ENCODE results near the gene CENPP.
A peak's percentile ranks its signal among the peaks of the same experiment; 100 is the strongest.

Gene CENPP

DNA sequence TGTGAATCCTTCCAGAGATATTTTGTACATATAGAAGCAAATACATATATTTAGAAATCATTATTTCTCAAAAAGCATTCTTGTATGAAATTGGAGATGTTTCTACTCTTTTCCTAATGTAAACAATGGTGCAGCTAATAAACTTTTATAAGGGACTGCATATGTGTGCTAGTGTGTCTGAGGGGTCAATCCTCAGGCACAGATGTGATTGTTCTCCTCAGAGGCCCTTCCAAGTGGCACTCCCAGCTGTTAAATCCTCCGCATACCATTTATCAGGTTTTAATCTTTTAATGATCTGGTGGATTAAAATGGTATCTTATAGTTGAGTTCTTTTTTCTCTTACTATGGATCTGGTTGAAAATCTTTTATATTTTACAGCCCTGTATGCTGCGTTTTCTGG, 104.1 kb downstream of the CENPP start:
- DNase-seq, result no peak

DNA sequence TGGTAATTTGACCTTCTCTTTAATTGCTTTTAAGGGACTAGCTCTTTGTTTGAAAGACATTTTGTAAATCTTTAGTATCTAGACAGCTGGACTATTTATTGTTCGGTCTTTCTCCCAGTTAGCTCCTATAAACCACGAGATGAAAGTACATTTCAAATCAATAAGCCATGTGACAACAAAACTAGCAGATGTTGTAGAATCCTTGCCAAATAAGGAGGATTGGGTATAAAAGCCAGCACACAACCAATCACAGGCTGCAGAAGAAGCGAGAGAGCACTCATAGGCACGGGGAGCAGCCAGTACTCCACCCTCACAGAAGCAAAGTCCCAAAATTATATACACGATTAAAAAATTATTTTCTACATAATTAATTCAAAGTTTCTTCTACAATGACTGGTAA, 106.6 kb downstream of the CENPP start:
- DNase-seq, result no peak

DNA sequence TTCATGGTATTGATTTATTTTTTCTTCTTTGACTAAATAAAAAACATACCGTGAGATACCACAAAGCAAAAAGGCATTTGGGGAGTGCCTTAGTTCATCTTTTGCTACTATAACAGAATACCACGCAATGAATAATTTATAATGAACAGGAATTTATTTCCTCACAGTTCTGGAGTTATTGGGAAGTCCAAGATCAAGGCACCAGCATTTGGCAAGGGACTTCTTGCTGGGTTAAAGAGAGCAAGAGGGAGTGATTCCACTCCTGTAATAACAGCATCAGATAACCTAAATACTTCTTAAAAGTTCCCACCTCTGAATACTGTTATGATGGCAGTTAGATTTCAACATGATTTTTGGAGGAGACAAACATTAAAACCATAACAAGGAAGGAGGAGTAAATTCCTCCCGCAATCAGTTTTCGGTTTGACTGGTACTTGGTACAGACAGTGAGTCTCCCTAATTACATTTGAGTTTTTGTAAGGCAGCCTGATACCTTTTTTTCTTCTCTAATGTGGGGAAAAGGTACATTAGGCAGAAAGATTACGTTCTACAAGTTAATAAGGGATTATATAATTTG, 107.3 kb downstream of the CENPP start:
- DNase-seq, result no peak

DNA sequence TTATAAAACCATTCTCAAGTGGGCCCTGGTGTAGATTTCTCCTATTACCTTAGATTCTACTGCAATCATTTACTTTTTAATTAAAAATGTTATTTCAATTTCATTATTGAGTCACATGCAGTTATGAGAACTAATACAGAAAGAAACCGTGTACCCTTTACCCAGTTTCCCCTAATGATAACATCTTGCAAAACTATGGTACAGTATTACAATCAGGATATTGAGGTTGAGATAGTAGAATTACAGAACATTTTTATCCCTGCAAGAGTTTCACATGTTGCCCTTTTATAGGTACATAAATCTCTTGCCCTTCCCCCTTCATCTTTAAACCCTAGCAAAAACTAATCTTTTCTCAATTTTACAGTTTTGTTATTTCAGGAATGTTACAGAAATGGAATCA, 109.5 kb downstream of the CENPP start:
- no peak for DNase-seq

DNA sequence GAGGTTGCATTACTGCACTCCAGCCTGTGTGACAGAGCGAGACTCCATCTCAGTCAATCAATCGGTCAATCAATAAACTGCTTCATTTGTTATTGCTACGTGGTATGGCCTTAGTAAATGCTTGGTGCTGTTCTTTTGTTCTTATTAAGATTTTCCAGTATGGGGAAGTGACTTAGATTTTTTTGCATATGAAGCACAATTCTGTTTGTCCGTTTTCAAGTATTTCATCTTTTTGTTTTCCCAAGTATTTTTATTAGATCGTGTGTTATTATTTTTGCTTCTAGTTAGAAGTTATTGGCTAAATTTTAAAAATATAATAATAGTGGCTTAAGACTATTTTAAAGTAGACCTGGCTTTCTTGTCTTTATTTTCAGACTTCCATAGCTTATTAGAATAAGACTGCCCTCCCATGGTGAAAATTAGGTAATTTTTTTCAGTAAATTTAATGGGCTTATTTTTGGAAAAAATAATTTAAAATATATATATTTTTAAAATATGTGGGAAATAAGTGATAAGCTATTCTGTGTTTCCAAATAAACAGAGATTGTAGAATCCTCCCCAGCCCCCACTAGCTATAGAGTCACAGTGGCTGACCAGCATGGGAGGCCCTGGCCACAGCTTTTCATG, 113.3 kb downstream of the CENPP start:
- DNase-seq, result no peak

DNA sequence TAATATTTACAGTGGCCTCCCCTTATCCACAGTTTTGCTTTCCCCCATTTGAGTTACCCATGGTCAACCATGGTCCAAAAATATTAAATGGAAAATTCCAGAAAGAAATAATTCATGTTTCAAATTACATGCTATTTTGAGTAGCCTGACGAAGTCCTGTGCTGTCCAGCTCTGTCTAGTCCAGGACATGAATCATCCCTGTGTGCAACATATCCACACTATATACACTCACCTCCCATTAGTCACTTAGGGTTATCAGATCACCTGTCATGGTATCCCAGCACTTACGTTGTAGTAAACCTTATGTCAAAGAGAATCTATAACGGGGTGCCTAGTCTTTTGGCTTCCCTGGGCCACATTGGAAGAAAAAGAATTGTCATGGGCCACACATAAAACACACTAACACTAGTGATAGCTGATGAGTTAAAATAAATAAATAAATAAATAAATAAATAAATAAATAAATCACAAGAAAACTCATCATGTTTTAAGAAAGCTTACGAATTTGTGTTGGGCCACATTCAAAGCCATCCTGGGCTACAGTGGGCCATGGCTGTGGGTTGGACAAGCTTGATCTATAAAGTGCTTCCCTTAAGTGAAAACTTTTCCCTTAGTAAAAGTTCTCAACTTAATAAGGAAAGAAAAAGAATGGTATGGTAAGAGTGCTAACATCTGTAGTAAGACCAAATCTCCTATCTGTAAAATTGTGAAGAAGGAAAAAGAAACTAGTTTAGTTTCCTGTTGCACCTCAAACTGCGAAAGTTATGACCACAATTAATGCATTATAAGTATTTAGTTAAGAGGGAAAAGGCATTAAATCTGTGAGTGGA, 114.4 kb downstream of the CENPP start:
- no peak for DNase-seq

DNA sequence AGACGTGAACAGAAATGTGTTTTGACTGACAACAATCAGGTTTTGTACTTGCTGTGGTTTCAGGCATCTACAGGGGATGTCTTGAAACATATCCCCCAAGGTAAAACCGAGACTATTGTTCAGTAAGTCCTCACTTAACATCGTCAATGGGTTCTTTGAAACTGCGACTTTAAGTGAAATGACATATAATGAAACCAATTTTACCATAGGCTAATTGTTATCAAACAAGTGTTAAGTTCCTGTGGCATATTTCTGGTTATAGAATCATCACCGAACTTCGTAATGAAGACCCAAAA, 114.9 kb downstream of the CENPP start:
- DNase-seq, result no peak

DNA sequence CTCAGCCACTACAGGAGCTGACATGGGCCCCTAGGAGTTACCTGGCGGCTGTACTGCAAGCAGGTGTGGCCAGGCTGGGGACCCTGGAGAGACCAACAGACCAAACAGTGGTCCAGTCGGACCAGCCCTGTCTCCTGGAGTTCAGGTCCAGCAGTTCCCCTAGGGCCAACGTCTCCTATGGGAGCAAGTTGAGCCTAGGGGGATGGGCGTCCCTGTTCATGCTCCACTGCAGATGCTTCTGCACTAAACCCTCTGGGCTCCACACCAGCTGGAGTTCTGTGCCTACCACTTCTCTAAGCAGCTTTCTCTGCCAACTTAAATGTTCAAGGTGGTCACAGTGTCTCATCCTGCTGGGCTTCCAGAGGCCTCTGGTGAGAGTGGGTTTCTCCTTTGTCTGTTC, 119.1 kb downstream of the CENPP start:
- DNase-seq, result peak; percentile 62

DNA sequence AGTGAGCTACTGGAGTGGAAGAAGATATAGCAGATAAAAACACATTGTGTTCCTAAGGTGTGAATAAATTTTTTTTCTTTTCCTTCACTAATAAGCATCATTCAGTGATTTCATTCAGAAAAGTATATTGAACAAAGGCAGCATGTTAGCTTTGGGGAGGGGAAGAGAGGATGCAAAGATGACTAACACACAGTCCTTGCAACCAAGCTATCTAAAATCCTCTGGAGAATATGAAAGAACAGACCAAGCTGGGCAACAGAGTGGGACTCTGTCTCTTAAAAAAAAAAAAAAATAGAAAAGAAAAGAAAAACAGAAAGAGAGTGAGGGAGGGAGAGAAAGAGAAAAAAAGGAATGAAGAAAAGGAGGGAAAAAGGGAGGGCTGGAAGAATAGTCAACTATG, 120.8 kb downstream of the CENPP start:
- DNase-seq, result no peak

DNA sequence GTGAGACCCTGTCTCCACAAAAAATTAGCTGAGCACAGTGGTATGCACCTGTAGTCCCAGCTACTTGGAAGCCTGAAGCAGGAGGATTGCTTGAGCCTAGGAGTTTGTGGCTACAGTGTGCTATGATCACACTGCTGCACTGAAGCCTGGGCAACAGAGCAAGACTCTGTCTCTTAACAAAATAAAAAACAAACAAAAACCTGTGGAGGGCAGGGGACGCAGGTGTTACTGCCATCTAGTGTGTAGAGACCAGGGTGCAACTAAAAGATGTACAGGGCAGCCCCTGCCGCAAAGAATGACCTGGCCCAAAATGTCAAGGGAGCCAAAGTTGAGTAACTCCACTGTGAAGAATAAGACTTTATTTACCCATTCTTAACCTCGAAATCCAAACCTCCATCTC, 129.5 kb downstream of the CENPP start:
- DNase-seq, result no peak

DNA sequence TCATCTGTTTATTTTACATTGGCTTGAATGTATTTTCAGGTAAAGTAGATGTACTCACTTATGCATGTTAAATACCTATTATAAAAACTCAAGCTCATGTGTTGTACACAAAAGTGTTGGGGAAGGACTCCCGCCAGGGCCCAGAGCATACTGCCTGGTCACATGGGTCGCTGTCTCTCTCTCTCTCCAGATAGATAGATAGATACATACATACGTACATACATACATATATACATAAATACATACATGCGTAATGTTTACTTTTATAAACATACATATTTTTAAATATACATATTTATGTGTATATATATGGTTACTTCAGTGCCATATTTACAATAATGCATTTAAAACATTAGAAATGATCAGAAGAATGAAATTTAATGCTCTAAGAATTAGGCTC, 131.8 kb downstream of the CENPP start:
- DNase-seq, result no peak

DNA sequence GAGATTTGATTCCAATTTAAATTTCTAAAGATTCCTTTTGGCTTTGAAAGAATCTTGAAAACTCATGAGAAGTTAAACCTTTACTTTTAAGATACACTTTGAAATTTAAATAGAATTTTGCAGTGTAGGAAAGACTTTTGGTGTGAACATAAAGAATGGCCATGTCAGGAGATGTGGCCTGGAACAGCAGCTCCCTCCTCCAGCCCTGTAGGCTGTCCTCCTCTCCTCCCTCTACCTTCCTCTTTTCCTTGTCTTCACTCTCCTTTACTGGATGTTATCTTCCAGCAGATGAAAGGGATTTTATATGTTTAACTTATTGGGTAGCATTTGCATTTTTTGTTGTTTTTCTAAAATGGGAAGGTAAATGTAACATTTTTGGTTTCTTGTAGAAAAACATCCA, 137.6 kb downstream of the CENPP start:
- no peak for DNase-seq

DNA sequence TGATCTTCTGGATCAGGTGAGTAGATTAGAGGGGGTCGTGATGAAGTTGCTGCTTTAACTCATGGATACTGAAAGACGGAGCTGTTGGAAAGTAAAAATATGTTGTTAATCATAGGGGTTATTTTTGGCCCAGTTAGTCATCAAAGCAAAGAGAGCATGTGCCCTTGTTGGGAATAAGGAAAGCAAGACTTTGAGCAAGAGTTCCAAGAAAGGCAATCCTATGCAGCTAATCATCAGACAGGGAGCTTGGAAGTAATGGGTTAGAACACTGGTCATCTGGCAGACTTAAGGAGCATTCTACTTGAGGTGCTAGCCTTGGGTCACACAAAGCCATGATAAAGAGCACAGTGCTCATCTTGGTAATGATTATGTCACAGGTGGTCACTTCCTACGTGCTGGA, 138.2 kb downstream of the CENPP start:
- DNase-seq, result no peak

DNA sequence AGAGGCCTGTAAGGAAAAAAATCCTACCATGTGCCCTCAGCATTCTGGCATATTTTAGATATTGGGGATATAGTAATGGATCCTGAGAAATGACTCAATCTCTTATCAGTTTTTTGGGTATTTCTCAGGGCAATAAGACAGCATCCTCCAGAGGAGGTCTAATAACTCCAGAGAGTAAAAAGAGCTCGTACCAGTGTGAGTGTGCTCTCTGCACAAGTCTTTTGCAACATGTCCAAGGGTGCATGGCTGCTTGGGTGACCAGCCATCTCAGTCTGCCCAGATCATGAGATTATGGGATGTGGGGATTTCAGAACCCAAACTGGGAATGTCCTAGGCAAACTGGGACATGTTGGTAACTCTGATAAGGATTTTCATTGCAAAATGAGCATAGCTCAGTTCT, 141.3 kb downstream of the CENPP start:
- DNase-seq, result no peak

DNA sequence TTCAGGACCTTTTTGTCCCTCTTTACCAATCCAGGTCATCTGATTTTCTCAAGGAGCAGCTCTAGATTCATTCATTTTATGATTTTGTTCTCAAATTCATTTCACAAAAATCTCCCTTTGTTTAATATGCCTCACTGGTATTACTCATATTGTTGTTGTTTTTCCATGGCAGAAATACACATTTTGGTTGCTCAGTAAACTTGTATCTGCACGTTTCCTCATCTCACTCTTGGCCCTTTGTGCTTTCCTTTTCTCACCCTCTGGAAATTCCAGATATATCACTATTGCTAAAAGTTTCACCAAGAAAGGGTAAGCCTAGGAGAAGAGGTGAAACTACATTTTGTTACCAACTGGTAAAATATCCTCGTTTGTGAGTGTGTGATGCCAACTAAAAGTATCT, 141.8 kb downstream of the CENPP start:
- no peak for DNase-seq

DNA sequence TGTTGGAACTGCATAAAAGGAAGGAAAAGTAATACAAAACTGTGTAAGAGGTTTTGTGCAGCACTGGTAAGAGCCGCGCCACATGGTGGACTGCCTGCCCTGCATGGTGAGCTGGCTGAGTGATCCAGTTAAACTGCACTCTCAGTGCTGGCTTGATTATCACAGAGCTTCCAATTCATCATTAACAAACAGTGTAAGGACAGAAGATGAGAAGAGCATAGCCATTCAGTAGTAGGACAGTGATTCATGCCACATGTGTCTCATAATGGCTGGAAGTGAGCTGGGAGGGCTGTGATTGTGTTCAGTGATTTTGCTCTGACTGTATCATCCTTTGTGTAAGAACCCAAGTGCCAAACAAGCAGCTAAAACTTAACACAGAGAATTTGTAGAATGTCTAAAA, 142.5 kb downstream of the CENPP start:
- DNase-seq, result no peak

DNA sequence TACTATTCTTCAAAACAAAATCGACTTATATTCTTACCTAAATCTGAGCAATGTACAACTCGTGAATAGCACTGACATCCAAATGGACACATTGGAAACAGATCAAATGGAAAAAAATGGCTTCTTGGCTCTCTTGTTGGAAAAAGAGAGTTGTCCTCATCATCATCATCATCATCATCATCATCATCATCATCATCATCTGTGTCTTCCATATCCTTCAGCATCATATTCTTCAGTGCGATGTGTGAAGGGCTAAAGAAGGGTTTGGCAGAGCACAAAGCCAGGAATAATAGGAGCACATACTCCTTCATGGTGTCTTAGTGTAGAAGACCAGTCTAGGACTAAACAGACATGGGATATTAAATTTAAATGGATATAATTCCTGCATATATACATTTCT, 148.8 kb downstream of the CENPP start:
- no peak for DNase-seq

DNA sequence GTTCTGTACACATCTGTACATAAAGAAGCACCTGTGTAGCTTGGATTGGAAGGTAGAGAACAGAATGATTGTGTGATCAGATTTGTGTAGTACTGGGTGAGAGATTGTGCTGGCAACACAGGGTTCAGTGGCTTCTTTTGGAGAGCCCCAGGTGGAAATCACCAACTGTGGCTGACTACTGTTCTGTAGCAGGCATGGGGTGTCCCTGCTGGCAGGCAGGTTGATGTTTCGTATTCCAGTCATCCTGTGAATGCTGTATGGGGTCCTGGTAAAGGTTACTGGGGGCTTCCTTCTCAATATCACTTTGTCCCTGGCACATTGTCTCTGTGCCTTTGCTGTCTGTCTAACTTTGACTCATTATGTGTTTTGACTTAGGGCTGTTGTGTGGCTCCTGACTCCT, 151.2 kb downstream of the CENPP start:
- no peak for DNase-seq

DNA sequence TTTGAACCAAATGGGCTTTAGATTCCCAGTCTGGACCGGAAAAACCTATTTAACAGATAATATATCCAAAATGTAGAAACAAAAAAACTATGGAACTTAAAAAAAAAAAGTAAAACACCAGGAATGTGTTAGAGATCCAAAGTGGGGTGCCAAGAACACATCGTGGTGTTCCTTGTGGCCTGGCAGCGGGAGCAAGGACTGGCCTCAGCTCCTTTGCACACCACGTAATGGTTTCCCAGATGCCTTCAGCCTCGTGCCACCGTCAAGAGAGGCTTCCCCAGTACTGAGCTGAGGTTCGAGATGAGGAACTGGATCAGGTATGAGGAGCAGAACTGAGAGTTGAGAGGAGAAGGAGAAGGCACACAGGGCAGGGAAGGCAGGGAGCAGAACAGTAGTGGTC, 153.0 kb downstream of the CENPP start:
- no peak for DNase-seq

DNA sequence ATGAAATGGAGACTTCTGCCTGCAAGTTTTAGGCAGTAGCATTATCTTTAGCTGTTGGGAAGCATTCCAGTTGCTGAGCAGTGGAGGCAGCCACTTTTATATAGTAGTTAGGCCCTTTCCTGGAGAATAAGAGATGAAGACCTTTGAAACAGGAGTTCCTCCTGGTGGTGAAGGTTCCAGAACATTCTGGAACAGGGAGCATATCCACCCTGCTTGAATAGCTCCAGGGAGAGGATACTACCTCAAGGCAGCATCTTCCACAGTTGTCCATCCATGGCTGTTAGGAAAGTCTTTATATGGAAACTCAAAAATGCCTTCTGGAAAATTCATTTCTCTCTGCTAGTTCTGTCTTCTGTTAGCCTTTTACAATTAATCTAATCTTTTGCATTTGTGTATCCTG, 153.6 kb downstream of the CENPP start:
- no peak for DNase-seq

DNA sequence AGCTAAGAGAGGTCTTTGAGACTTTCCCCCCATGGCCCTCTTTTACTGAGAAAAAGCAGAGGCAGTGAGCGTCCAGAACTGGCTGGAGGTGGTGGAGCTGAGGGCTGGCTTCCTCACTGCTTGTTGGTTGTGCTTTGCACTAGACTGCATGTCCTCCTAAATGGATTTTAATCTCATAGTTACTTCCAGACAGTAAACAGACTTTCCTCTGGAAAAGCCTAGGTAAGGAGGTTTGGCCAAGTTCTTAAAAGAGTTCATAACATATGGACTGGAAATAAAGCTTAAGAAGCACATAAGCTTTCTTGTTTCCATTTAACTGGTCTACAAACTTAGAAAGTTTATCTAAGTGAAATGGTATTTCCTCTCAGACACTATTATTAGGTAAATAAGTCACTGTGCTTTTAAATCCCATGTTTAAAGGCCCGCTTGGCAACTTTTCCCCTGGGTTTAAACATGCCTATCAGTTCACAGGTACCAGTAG, 154.6 kb downstream of the CENPP start:
- no peak for DNase-seq

DNA sequence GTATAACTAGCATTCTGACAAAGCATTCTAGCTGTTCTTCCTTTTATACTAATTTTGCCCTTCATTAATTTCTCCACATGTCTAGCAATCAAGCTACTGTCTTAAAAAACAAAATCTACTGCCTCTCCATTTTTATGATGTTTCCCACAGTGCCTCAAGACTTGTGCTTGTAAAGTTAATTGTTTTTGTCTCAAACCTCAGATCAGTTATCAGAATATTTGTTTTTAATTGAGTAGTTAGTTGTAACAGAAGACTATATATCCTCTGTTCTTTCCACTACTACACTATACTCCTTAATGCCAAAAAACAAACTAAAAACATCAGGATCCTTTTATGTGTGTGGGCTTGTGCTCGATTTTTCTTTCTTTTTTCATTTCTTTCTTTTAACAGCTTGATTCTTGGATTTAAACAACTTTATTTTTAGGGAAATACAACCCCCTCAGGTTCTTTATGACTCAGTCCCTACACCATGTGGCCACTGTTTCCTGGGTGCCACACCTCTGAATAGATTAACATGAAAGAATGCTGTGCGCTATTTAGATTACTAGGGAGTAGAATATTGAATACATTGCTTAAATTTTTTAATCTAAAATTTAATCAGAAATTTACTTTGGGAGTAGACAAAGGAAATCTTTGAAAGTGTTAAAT, 155.4 kb downstream of the CENPP start:
- no peak for DNase-seq

DNA sequence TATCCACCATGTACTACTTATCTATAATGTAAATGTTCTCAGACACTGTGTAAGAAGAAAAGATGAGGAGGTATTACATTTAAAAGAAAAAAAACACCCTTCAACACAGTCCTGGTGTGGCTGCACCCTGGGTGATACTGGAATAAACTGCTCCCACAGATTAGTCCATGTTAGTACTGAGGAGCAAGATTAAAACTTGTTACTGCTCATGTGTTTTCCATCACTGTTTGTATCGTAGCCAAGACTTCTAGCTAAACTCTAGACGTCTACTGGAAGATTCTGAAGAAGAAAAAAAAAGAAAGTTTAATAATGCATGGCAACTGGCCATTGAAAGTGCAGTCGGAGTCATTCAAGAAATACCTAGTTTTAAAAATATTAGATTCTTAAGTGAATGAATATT, 156.6 kb downstream of the CENPP start, which contains the start of gene ASPN:
Gene ASPN (minus strand): TSS at position 178 of the 400 bp plus-strand sequence.
- no peak for DNase-seq

DNA sequence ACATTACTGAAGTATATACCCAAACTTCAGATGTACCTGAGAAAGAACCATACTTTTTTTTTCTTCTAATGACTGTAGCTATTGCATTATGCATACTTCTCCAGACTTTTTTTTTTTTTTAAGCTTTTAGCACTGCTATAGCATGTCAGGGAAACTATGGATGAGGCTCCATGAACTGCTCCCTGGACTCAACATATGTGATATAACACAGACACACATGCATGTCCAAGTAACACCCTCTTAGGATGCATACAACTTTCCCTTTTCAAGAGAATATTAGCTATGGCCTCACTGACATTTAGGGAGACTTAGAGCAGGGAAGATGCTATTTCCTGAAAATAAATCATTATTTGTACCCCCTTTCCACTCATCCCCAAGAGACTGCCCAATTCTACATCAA, 157.1 kb downstream of the CENPP start:
- DNase-seq, result no peak

Measured in NCI-H510A treated with DMSO at 0.1 percent for 48 hours (cell line).